Activated effector memory CD4-positive, alpha-beta T cell treated with anti-CD3 and anti-CD28 coated beads, Interleukin-2, amount 50 U/mL, for 16 hours (primary cell): ENCODE measurements around the gene NOS1.

Experiments
- DNase-seq: peaks from one replicate; pipeline ENCODE4 v3.0.0-alpha.2; 2020

NOS1 gene

GRCh38 chr12:117363056-117363662, 1.7 kb upstream of the NOS1 start:
- no peak for DNase-seq

- DNase-seq = no peak
These were observed 965 bp upstream of the NOS1 start for GRCh38 chr12:117362391-117362790.

DNA sequence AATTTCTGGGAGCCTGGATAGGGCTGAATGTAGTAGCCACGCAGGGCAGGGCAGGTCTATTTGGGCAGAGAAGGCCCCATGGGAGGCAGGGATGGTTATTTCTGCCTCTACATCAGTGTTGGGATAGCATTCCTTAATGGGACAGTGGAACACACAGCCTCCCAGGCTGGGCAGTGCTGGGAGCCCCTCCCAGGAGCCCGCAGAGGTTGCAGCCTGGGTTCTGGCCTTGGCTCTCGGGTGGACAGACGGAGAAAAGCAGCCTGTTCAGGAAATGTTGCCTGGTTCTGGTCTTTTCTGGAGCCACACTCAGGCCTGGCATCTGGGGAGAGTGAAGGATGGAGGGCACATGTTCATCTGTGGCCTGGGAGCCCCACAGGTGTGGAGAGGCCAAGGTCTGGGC, 479 bp upstream of the NOS1 start:
- no peak for DNase-seq

DNA sequence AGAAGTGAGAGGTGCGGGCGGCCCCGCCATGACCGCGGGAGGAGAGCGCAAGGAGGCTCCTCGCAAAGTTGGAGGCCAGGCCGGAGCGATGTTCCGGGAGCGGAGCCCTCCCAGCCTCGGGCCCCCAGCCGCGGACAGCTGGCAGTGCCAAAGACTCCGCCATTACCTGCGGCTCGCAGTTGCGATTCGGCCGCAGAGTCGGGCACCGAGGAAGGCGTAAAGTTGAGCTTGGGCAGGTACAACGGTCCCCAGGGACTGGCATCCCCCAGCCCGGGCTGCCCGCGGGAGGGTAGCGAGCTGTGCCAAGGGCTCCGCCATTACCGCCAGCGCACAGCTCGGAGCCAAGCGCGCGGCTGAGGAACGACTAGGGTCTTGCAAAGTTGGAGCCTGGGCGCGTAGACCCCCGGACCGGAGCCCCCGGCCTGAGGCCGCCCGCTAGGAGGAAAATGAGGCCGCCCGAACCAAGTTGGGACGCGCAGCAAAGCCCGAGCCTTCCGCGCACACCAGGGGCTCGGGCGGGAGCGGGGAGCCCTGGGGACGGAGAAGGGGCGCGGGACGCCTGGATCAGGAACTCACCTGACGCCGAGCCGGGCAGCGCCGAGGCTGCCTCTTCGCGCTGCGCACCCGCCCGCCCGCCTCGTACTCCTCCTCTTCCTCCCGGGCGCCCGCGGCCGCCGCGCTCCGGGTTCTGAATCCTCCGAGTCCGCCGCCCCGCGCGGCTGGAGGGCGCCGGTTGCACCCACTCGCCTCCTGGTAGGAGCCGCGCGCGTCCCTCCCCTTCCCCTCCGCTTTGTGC, 677 bp downstream of the NOS1 start:
- DNase-seq = no peak

GRCh38 chr12:117360222-117360550, 1.2 kb downstream of the NOS1 start:
- no peak for DNase-seq

- no peak for DNase-seq
These were observed 2.2 kb downstream of the NOS1 start for GRCh38 chr12:117359029-117359845.

DNA sequence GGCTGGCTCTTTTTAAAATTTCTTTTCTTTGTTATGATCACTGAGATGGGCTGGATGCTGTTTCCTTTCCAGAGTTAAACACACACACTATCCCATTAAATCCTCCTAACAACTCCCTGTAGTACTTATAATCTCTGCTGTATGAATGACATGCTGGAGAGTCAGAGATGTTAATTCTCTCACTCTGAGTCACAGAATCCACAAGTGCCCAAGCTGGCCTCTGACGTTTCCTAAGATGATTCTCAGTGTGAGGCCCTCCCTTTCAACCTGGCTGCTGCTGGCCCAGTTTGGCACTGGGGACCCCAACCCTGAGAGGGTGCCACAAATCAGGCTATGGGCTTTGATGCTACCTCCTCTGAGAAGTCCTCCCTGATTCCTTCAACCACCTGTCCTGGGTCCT, 5.4 kb downstream of the NOS1 start:
- no peak for DNase-seq

DNA sequence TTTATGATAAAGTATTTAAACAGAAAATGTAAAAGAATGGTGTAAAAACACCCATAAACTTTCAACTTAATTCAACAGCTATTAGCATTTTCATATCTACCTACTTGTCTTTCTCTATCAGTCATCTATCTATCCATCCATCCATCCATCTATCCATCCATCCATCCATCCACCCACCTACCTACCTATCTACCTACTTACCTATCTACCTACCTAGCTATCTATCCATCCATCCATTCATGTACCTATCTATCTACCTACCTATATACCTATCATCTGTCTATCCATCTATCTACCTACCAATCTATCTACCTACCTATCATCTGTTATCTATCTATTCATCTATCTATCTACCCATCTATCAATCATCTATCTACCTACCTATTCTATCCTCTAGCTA, 8.5 kb downstream of the NOS1 start:
- no peak for DNase-seq

DNA sequence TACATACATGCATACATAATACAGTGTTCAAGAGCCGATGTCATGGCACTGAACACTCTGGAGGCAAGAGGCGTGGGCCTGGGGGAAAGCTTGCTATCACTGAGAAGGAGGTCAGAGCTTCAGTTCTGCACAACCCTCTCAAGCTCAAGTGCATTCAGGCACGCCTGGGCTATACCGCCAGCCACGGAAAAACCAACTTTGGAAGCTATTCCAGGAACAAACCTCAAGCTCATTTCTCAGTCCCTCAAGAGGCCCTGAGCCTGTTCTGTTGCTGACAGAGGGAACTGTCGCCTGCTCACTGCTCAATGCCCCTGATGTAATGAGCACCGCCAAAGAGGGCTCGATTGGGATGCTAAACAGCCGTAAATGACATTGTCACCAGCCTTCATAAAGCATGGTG, 9.2 kb downstream of the NOS1 start:
- DNase-seq = no peak

DNA sequence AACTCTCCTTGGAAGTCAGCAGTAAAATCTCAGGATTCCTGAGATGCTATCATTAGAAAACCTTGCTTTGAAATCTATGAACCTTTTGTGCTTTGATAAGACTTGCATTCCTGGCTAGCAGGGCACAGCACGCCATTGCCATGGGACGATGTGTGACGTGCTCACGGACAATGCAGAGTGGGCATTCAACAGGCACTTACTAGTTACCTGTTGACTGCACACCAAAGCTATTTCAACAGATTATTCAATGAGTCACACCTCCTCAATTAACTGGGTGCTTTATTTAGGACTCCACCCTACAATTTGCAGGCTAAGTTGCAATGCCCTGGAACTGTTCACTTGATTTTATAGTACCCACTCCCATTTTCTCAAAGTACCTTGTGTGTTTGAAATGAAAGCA, 11.3 kb downstream of the NOS1 start:
- no peak for DNase-seq

- DNase-seq = no peak
These were observed 13.8 kb downstream of the NOS1 start for GRCh38 chr12:117347588-117347987.

DNA sequence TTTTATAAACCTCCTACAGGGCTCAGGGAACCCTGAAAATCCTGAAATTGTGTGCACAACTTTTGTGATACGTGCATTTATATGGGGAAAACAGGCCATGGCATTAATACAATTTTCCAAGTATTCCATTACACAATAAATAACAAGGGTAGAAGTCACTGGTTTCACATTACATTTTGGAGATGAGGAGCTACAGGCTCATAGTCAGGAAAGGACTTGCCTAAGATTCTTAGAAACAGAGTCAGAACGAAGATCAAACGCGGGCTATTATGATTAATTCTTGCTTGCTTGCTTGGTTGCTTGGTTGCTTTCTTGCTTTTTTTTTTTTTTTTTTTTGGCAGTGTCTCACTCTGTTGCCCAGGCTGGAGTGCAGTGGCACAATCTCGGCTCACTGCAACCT, 16.7 kb downstream of the NOS1 start:
- DNase-seq = no peak

GRCh38 chr12:117343849-117344248, 17.6 kb downstream of the NOS1 start:
- DNase-seq = no peak

- no peak for DNase-seq
These were observed 18.1 kb downstream of the NOS1 start for GRCh38 chr12:117343296-117343695.

- no peak for DNase-seq
These were observed 18.7 kb downstream of the NOS1 start for GRCh38 chr12:117342682-117343081.

GRCh38 chr12:117342247-117342646, 19.2 kb downstream of the NOS1 start:
- DNase-seq = no peak

DNA sequence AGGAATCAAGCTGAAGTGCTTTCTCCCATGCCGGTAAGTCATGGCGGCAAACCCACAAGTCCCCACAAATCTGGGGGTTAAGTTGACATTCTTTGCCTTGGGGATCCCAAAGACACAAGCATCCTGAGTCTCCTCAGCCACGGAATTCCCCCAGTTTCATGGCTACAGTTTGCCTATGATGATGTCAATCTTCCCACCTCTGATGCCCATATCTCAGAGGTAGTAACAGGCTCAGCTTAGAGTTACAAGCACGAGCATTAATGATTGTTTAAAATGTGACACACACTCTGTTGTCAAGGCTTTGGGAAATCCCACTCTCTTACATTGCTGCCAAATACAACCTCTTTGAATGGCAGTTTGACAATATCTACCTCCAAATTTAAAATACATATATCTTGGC, 22.3 kb downstream of the NOS1 start:
- DNase-seq = no peak

DNA sequence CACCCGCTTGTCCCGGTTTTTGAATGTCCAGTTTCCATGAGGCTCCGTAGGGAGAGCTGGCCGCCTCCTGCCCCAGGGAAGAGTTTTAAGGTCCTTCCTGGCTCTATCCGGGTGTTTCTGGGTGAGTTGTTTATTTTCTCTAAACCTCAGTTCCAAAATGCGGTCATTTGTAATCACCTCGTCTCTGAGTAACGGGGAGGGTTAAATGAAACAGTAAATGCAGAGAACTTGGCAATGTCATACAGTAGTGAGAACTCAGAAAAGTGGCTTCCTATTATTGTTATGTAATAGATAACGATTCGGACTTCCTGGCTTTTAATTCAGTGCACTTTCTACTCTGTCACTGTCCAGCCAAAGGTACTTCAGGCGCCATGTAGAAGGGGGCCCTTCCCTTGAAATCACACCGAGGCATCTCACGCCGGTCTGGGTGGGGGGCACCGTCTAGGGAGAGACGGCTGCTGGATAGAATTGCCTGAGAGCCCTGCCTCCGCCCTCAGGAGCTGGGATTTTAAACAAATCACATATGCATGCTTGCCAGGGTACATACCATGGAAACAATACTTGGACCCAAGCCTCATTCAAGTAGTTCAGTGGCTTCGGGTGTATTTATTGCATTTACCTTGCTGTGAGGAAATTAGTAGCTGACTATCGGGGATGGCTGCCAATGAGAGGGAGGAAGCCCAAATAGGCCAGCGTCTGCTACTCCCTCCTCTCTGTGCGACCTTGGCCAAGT, 26.4 kb downstream of the NOS1 start:
- no peak for DNase-seq

GRCh38 chr12:117334051-117334450, 27.4 kb downstream of the NOS1 start:
- DNase-seq = no peak

GRCh38 chr12:117333331-117333881, 28.0 kb downstream of the NOS1 start:
- no peak for DNase-seq

GRCh38 chr12:117331691-117332090, 29.7 kb downstream of the NOS1 start:
- no peak for DNase-seq

DNA sequence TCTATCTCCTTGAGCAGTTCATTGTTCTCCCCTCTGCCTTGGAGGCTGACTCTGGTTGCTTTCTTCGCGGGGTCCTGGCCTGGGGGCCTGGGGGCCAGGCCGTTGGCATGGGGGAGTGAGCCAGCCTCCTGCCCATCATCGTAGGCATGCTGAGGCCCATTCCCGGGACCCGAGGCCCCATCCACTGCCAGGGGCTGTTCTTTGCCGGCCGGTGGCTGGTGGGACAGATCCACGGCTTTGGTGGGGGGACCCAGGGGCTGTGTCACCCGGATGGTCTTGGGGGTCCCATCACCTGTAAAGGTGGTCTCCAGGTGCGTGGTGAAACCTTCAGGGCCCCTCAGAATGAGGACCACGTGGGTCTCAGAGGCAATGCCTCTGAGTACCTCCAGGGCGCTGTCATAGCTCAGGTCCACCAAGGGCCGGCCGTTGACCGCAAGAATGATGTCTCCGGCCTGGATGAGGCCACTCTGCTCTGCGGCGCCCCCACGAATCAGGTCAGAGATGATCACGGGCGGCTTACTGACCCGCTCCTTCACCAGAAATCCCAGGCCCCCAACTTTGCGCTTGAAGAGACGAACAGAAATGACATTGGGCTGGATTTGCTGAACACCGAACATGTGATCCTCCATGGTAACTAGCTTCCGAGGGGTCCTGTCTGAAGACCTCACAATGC, 30.8 kb downstream of the NOS1 start:
- no peak for DNase-seq

DNA sequence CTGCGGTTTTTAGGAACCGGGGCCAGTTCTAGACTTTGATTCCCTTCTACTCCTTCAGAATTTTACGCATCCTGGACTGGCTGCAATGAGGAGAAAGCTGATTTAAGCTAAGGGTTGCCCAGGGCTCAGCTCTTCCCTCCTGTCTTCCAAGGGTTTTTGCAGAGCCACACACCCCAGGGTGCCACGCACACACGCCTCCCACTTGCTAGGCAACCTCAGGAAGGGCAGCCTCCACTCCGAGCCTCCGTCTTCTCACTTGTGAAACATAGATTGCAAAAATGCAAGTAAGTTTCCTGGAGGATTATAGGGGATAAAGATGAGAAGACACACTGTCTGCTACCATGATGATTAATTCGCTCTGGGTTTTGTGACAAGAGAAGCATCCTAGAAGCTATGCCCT, 31.7 kb downstream of the NOS1 start:
- no peak for DNase-seq
